ENCODE results near the gene GSTA2.
"Not testable (repeated sequence)": the region's sequence is repeated elsewhere in the genome, so short reads cannot be mapped to it uniquely, and the experiment has no call there.

The GSTA2 gene

DNA sequence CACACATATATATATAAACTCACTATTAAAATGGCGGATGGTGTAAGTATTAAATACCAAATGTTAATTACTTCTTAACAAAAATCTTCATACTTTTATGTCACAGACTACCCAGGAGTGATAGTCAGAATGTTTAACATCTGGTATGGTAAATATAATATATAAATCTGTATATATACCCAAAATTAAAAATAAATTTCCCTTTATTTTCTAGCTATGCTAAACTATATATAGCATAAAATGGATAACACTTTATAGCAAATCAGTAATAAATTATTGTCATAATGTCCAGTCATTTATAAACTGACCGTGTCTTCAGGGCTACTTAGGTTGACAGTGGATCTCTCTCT lies 37.1 kb downstream of the GSTA2 start:
- DNase-seq (ENCODE audit: low spot score) (no peak), FAIRE-seq (no peak)

DNA sequence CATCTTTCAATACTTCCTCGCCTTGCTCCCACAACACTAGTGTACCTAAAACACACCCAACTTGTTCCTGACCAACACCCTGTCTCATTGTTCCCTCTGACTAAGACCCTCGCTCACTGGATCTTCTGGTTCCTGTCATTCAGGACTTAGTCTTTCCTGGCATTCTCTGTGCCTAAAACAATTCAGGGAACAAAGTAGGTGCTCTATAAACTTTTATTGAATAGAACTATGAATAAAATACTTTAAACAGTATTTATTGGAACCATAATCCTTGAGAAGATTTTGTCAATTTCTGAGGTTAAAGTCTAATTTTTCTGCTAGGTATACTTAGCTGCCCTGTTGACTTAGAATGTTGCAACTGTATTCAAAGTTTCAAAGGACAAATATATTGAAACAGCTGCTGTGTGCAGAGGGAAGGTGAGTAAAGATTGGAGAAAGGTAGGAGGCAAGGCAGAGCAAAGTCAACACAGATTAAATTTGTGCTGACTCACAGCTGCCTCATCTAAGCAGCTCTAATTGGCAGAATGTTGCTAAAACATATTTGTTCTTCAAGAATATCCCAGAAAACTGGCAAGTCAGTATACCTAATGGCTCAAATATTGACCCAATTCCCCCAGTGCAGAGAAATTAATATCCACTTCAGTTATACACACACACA lies 37.6 kb downstream of the GSTA2 start:
- DNase-seq (ENCODE audit: low spot score) (no peak), FAIRE-seq (no peak)

DNA sequence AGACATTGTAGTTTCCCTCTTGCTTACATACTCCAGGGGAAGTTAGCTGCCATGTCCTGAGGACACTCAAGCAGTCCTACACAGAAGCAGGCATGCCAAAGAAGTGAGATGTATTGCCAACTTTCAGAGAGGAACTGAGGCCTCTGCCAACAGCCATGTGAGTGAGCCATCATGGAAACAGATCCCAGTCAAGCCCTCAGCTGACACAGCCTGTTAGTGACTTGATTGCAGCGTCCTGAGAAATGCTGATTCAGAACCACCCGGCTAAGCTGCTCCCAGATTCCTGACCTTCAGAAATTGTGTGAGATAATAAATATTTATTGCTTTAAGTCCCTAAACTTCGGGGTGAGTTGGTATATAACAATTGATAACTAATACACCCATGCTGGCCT lies 38.1 kb downstream of the GSTA2 start:
- no peak for DNase-seq (ENCODE audit: low spot score)
- no peak for FAIRE-seq

DNA sequence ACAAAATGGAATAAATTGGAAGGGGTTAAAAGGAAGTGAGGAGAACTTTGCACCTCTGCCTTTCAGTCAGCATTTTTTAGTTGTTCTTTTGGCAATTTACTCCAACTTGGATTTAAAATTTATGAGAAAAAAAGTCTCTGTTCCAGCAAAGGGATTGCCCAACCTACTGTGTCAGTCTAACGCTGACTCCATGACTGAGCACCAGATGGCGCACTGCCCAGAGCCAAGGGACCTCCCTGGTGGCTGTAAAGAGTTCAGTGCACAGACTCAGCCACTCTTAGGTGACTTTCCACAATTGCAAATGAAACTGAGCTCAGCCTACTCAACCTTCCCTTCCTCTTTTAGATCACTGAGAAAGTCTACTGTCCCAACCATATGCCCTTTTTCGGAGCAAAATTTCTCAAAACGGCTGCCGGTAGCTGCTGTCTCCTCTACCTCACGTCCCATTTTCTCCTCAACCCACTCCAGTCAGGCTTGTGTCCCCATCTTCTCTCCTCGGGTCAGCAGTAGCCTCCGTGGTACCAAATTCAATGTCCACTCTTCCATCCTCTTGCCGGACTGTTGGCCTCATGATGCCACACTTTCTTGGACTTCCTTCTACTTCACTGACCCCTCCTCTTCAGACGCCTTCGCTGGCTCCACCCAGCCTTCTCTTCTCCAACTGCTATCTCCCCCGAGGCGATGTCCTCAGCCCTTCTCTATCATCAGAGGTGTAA lies 38.7 kb downstream of the GSTA2 start:
- FAIRE-seq (no peak), DNase-seq (ENCODE audit: low spot score) (peak; percentile 18)

DNA sequence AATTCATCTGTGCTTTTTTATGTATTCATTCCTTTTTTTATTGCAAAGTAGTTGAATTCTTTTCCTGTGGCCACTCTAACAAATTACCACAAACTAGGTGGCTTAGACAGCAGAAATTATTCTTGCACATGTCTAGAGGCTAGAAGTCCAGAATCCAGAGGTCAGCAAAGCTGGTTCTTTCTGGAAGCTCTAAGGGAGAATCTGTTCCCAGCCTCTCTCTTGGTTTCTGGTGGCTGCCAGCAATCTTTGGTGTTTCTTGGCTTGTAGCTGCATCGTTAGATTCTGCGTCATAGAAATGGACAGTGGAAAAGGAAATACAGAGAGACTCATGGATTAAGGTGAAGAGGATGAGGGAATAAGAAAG lies 39.3 kb downstream of the GSTA2 start:
- FAIRE-seq, result no peak
- DNase-seq (ENCODE audit: low spot score), result no peak

DNA sequence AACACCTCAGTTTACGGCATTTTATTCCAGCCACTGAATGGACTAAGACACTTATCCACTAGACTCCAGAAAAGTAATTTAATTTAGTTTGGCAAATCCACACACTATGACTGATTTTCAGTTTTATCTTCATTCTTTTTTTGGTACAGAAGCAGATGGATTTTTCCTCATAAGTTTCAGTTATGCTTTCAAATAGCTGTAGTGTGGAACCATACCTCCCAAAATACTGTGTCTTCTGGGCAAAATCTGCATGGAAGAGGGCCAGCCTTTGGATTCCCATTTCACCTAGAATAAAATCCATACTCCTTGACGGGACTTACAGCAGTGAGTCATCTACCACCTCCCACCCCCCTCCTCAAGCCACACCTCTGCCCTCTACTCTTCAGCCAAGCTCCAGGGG lies 43.0 kb downstream of the GSTA2 start:
- FAIRE-seq (no peak), DNase-seq (ENCODE audit: low spot score) (no peak)

DNA sequence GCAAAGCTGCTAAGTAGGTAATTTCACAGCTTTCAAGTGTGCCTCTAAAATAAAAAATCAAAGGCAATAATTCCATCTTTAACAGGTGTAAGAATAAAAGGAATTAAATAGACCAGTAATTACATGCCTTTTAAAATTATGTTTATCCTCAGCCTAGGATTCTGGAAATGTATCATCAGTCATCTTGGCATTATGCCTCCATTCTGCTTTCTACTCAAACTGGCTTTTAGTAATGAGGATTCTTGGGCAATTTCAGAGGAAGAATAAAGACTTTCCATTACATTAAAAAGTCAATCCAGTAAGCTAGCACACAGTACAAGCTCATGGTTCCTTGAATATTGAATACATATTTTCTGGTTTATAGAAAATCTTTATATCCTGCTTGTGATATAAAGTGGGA lies 44.7 kb downstream of the GSTA2 start:
- FAIRE-seq (no peak), DNase-seq (ENCODE audit: low spot score) (no peak)

DNA sequence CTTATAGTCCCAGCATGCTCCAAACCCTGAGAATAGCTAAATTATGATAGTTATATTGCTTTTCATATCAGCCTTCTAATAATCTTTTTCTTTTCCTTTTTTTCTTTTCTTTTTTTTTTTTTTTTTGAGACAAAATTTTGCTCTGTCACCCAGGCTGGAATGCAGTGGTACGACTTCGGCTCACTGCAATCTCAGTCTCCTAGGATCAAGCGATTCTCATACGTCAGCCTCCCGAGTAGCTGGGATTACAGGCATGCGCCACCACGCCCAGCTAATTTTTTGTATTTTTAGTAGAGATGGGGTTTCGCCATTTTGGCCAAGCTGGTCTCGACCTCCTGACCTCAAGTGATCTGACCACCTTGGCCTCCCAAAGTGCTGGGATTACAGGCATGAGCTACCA lies 48.5 kb downstream of the GSTA2 start:
- not testable (repeated sequence) for DNase-seq (ENCODE audit: low spot score); FAIRE-seq

DNA sequence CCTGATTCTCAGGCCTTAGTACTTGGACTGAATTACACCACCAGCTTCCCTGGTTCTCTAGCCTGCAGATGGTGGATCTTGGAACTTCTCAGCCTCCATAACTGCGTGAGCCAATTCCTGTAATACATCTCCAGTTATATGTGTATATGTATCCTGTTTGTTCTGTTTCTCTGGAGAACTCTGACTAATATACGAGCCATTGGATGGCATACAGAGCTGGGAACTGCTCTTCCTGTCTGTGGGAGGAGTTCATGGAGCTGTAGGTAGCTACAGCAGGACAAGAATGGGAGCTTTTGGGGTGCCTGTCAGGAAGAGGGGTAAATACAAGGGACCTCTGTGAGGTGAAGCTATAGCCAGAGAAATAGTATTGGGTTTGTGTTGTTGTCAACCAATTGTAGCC lies 51.1 kb downstream of the GSTA2 start:
- FAIRE-seq, result no peak
- DNase-seq (ENCODE audit: low spot score), result no peak

DNA sequence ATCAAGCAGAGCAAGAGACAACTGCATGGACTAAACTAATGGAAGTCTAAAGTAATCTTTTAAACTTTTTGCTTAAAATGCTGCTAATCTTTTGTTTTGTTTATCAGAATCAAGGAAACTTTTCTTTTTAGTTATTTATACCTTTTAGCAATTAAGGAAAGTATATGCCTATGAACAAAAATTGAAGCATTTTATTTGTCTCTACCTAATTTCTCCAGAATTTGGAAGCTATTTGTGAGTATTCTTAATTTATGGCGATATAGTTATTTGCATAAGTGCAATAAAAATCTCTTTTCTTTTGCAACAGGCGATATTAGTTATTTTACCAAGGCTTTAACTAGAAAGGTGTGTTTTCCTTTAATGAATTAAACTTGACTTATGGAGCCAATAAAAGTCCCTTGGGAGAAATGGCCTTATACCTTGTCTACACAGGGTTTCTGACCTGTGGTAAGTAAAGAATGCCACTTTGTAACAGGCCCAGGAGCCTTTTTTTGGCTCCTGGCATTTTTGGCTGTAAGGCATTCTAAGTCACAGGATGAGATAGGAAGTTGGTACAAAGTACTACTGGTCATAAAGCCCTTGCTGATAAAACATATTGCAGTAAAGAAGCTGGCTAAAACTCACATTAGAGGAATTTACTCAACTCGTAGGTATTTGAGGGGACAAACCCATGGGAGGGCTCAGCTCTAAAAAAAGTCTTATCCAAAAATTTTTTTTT lies 55.2 kb downstream of the GSTA2 start:
- FAIRE-seq (no peak), DNase-seq (ENCODE audit: low spot score) (no peak)

DNA sequence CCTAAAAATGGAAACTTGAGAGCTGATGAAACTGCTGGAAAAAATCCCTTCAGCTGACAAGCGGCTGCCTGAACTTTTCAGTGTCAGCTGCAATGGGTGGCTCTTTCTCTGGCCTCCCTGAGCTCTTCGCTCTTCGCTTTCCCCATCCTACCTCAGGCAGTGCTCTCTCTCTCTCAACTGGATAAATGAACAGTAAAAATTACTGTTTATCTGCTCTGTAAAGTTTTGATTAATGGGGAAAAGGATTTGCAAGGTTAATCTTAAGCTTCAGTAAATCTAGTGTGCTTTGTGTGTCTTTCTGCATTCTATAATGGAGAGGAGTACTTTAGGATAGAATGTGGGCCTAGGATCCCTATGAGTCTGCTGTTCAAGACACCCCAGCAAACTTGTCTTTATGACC lies 57.3 kb downstream of the GSTA2 start:
- no peak for FAIRE-seq

DNA sequence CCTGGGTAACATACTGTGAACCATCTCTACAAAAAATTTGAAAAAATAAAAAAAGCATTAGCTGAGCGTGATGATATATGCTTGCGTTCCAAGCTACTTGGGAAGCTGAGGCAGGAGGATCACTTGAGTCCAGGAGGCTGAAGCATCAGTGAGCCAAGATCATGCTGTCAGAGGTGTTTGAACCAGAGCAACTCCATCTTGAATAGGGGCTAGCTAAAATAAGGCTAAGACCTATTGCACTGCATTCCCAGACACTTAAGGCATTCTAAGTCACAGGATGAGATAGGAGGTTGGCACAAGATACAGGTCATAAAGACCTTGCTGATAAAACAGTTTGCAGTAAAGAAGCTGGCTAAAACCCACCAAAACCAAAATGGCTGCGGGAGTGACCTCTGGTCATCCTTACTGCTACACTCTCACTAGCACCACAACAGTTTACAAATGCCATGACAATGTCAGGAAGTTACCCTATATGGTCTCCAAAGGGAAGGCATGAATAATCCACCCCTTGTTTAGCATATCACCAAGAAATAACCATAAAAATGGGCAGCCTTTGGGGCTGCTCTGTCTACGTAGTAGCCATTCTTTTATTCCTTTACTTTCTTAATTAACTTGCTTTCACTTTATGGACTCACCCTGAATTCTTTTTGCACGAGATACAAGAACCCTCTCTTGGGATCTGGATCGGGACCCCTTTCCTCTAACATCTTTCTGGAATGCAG lies 58.3 kb downstream of the GSTA2 start:
- FAIRE-seq; DNase-seq (ENCODE audit: low spot score): not testable (repeated sequence)

More for the DNA sequence above, 57.3 kb downstream of the GSTA2 start:
- no peak for DNase-seq (ENCODE audit: low spot score)

DNA sequence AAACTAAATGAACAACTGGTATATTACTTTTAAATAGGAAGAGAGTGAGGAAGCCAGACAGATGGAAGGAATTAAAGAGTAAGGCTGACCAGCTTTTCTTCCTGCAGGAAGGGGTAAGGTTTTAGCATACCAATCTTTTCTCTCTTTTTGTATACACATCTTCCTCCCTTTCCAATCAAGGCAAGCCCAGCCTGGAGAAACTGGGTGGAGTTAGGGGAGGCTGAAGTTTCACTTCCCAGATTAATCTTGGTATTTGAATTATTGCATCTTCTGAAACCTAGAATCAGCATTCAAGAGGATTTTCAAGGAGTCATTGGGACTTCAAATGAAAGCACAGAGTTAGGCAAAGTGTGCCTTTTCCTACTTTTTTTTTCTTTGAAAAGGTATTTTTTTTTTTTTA lies 59.2 kb downstream of the GSTA2 start:
- DNase-seq (ENCODE audit: low spot score), result no peak
- FAIRE-seq, result no peak

All from RCC 7860 (cell line).